NT2/D1 (cell line): ENCODE measurements around the gene LRP1-AS.

Source experiments
- YY1 ChIP-seq: IDR thresholded peaks from 2 replicates; pipeline ENCODE4 v1.6.1; 2011; ENCODE audit not compliant: insufficient read length, insufficient read depth
- ZNF274 ChIP-seq: IDR thresholded peaks from 2 replicates; pipeline ENCODE4 v1.6.1; 2011; ENCODE audit warnings: mild to moderate bottlenecking, low read depth, low read length

DNA sequence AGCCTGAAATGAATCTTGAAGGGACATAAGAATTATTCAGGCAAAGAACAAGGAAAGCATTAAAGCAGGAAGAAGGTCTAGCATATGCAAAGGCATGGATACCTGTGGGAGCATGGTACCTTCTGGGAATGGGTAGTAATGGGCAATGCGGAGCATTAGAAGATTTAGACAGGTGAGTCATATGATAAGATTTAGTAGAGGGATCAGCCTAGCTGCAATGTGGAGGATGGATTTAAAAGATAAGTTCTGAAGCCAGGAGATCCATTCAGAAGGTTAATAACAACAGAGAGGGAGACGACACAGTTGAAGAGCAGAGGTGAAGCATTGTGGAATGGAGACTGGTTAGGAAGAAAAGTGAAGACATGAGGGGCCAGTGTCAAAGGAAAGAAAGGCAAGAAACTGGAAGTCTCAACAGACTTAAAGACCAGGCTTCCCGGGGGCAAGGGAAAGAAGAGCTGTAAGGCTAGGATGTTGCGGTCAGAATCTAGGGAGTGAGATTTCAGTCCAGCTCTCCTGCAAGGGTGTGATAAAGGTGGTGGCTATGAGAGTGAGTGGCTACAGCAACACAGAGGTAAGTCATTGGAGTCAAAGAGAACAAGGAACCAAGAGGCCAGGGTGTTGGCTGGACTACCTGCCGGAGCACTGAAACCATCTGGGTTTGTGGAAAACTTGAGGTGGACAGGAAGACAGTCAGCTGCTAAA lies 30.7 kb downstream of the LRP1-AS start:
- no peak for TF ChIP-seq YY1
- no peak for TF ChIP-seq ZNF274
